Activated CD4-positive, alpha-beta memory T cell treated with anti-CD3 and anti-CD28 coated beads for 36 hours (primary cell): ENCODE measurements around the gene FAM53B. TPM values are rescaled to one million over a fixed set of nuclear protein-coding genes. Genes with fewer than 3 reads are reported as not detected.
A peak's percentile ranks its signal among the peaks of the same experiment; 100 is the strongest.

ENCODE experiments used
- CTCF ChIA-PET: fragments of 350-600 bp; sonication (Branson Sonifier 250); formaldehyde crosslinking; loops from one replicate; lab custom pipeline; 2021; ENCODE audit warnings: antibody characterized with exemption, inconsistent platforms; lab: Charles Lee
- POLR2A ChIA-PET: fragments of 350-600 bp; sonication (Branson Sonifier 250); formaldehyde crosslinking; loops from one replicate; lab custom pipeline; 2021; ENCODE audit warnings: antibody characterized with exemption; lab: Charles Lee
- DNase-seq: peaks from one replicate; pipeline ENCODE4 v3.0.0-alpha.2; 2020
- H3K27ac Mint-ChIP-seq: one replicate; pipeline ENCODE4 v1.8.0; 2021; ENCODE audit warnings: mixed read lengths
- H3K27me3 Mint-ChIP-seq: one replicate; pipeline ENCODE4 v1.8.0; 2021; ENCODE audit warnings: mixed read lengths
- H3K36me3 Mint-ChIP-seq: one replicate; pipeline ENCODE4 v1.8.0; 2021; ENCODE audit warnings: mixed read lengths
- H3K4me1 Mint-ChIP-seq: one replicate; pipeline ENCODE4 v1.8.0; 2021; ENCODE audit warnings: low read depth, mixed read lengths
- H3K4me3 Mint-ChIP-seq: one replicate; pipeline ENCODE4 v1.8.0; 2021; ENCODE audit warnings: mild to moderate bottlenecking, mixed read lengths
- H3K9me3 Mint-ChIP-seq: one replicate; pipeline ENCODE4 v1.8.0; 2021; ENCODE audit warnings: mixed read lengths
- intact Hi-C: fragments of 100-400 bp; cut with micrococcal nuclease; formaldehyde crosslinking; loops from one replicate; pipeline ENCODE4 v1.15.1; 2023
- total RNA-seq, 2 experiments: library from RNA; stranded (reverse); gene quantifications; one replicate each; pipeline ENCODE4 v1.2.3, GENCODE V29; 2021

Gene FAM53B
- total RNA-seq, 2 experiments from 2014 or later = 25.3 to 25.5 TPM

GRCh38 chr10:124667425-124668345 is 76.5 kb downstream of the FAM53B start:
- intact Hi-C loops = no loop called here
- no peak overlapping the region for H3K4me3 Mint-ChIP-seq
- no peaks in the 10 kb centered on the region for H3K9me3 Mint-ChIP-seq
- H3K27ac Mint-ChIP-seq = peak overlapping the region; percentile 69
- H3K27me3 Mint-ChIP-seq = no peaks in the 10 kb centered on the region
- DNase-seq = no peak
- ChIA-PET POLR2A (no interaction called here), CTCF (no interaction called here)
- H3K4me1 Mint-ChIP-seq = peaks cover 56% of the 10 kb centered on the region
- H3K36me3 Mint-ChIP-seq = no peaks in the 10 kb centered on the region

DNA sequence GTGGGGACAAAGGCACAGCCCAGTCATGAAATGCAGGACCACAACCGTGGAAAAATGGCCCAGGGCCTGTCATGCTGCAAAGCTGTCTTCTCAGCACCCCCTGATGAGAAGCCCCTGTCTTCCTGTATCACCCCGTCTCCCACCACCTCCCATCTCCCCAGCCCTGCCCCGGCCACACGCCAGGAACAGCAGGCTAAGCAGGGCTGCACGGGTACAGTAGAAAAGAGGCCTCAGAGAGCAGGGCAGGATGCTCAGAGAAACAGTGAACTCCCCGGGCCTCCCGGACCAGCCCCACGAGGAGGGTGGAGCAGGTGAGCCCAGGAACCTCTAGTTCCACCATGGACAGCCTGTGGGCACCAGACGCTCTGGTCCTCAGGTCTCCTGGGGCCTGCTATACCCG is 77.7 kb downstream of the FAM53B start:
- Mint-ChIP-seq H3K4me1 (peaks cover 48% of the 10 kb centered on the region), H3K36me3 (no peaks in the 10 kb centered on the region), H3K4me3 (no peak overlapping the region), H3K9me3 (no peaks in the 10 kb centered on the region), H3K27me3 (no peaks in the 10 kb centered on the region), H3K27ac (no peak overlapping the region)
- DNase-seq = no peak
- intact Hi-C loops = no loop called here
- POLR2A ChIA-PET = interaction anchor here (0.6 kb wide), 1 partner anchor 659 kb away, joined by 3 read pairs; no protein-coding TSS in a partner anchor
- CTCF ChIA-PET = interaction anchor here (1.1 kb wide), 1 partner anchor 68 kb away, joined by 3 read pairs; no protein-coding TSS in a partner anchor

DNA sequence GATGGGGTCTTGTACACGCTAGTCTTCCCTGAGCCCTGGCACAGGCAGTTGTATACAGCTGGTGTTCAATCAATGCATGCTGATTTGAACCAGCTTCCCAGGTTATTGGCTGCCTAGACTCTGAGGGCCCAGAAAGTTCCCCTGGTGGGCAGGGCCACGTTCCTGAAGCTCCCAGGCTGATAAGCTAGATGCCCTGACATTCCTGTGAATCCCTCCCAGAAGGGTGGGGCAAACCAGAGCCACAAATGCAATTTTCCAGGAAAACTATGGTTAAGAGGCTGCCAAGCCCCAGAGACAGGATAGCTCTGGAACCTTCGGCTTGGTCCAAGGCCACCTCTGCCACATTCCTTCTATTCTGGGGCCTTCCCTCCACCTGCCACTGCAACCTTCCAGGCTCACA is 78.2 kb downstream of the FAM53B start:
- no peaks in the 10 kb centered on the region for H3K27me3 Mint-ChIP-seq
- POLR2A ChIA-PET = no interaction called here
- no peaks in the 10 kb centered on the region for H3K9me3 Mint-ChIP-seq
- no peak overlapping the region for H3K4me3 Mint-ChIP-seq
- intact Hi-C loops = no loop called here
- no peak overlapping the region for H3K27ac Mint-ChIP-seq
- DNase-seq = no peak
- CTCF ChIA-PET = interaction anchor here (1.0 to 1.1 kb wide), 2 partner anchors 18 to 69 kb away, joined by 3 read pairs; no protein-coding TSS in a partner anchor
- H3K36me3 Mint-ChIP-seq = no peaks in the 10 kb centered on the region
- peaks cover 45% of the 10 kb centered on the region for H3K4me1 Mint-ChIP-seq

DNA sequence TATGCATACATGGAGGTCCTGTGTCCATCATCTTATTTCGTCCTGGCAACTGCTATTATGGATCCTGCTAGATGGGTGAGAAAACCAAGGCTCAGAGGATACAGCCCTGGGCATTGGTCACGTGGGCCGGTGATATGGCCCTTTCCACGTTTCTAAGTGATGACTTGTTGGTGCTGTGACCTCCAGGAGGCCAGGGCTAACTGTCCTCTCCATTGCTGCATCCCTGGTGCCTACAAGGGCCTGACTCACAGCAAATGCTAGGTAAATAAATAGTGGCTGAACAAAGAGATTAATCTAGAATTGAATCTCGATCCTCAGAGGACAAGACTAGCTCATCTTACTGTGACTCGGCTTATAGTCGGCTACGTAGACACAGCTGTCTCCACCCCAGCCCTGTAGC is 78.6 kb downstream of the FAM53B start:
- no peaks in the 10 kb centered on the region for H3K9me3 Mint-ChIP-seq
- no peak for DNase-seq
- intact Hi-C loops = no loop called here
- no peaks in the 10 kb centered on the region for H3K36me3 Mint-ChIP-seq
- no peak overlapping the region for H3K27ac Mint-ChIP-seq
- no peak overlapping the region for H3K4me3 Mint-ChIP-seq
- H3K4me1 Mint-ChIP-seq = peaks cover 42% of the 10 kb centered on the region
- no peaks in the 10 kb centered on the region for H3K27me3 Mint-ChIP-seq
- POLR2A ChIA-PET = no interaction called here
- CTCF ChIA-PET = interaction anchor here (1.0 to 1.1 kb wide), 2 partner anchors 18 to 69 kb away, joined by 3 read pairs; no protein-coding TSS in a partner anchor

DNA sequence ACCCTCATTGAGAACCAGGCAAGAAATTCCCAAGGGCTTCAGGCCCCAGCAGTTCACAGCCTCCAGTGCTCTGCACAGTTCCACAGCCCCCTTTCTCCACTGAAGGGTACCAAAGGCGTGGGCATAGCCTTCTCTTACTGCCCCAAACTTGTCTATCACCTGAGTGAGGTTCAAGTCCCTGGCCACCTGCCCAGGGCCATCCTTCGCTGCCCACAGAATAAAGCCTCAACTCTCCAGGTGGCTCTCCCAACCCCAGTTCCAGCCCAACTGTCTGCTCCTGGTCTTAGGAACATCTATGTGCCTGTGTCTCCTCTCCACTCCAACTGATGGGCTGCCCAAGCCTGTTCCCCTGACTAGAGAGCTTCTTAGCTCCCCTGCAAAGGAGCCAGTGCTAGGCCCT is 79.1 kb downstream of the FAM53B start:
- no peak for DNase-seq
- POLR2A ChIA-PET = no interaction called here
- peaks cover 2% of the 10 kb centered on the region for H3K36me3 Mint-ChIP-seq
- no peak overlapping the region for H3K4me3 Mint-ChIP-seq
- intact Hi-C loops = no loop called here
- peaks cover 41% of the 10 kb centered on the region for H3K4me1 Mint-ChIP-seq
- H3K27ac Mint-ChIP-seq = no peak overlapping the region
- no peaks in the 10 kb centered on the region for H3K9me3 Mint-ChIP-seq
- CTCF ChIA-PET = interaction anchor here (1.0 kb wide), 1 partner anchor 17 kb away, joined by 3 read pairs; no protein-coding TSS in a partner anchor
- no peaks in the 10 kb centered on the region for H3K27me3 Mint-ChIP-seq

GRCh38 chr10:124663766-124664360 is 80.3 kb downstream of the FAM53B start:
- ChIA-PET CTCF (no interaction called here), POLR2A (interaction anchor here (1.4 kb wide), 1 partner anchor 25 kb away, joined by 3 read pairs; no protein-coding TSS in a partner anchor)
- H3K4me3 Mint-ChIP-seq = no peak overlapping the region
- no peaks in the 10 kb centered on the region for H3K9me3 Mint-ChIP-seq
- peaks cover 44% of the 10 kb centered on the region for H3K4me1 Mint-ChIP-seq
- no peak overlapping the region for H3K27ac Mint-ChIP-seq
- peaks cover 2% of the 10 kb centered on the region for H3K36me3 Mint-ChIP-seq
- intact Hi-C loops = no loop called here
- H3K27me3 Mint-ChIP-seq = no peaks in the 10 kb centered on the region
- no peak for DNase-seq

DNA sequence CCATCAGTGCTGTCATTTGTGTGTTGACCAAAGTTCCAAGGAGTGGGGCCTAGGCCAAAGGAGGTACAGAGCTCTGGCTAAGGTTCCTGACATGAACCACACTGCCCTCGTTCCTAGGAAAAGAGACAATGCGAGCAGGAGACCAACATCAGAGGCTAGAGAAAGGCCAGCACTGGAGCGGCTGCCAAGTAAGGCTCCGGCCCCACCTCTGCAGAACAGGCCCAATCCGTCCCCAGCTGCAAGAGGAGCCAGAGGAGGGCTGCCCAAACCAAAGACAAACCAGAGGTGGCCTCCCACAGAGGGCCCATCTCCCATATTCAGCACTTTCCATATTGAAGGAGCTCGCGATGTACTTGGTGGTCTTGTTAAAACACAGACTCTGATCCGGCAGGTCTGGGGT is 81.0 kb downstream of the FAM53B start:
- Mint-ChIP-seq H3K4me1 (peaks cover 47% of the 10 kb centered on the region), H3K27ac (no peak overlapping the region), H3K36me3 (peaks cover 2% of the 10 kb centered on the region), H3K4me3 (no peak overlapping the region), H3K27me3 (no peaks in the 10 kb centered on the region), H3K9me3 (no peaks in the 10 kb centered on the region)
- DNase-seq = no peak
- intact Hi-C loops = no loop called here
- CTCF ChIA-PET = interaction anchor here (2.9 kb wide), 1 partner anchor 8 kb away, joined by 8 read pairs; no protein-coding TSS in a partner anchor
- POLR2A ChIA-PET = interaction anchor here (1.4 kb wide), 1 partner anchor 25 kb away, joined by 3 read pairs; no protein-coding TSS in a partner anchor

GRCh38 chr10:124661660-124662180 is 82.5 kb downstream of the FAM53B start:
- Mint-ChIP-seq H3K36me3 (peaks cover 7% of the 10 kb centered on the region), H3K27ac (no peak overlapping the region)
- POLR2A ChIA-PET = no interaction called here

DNA sequence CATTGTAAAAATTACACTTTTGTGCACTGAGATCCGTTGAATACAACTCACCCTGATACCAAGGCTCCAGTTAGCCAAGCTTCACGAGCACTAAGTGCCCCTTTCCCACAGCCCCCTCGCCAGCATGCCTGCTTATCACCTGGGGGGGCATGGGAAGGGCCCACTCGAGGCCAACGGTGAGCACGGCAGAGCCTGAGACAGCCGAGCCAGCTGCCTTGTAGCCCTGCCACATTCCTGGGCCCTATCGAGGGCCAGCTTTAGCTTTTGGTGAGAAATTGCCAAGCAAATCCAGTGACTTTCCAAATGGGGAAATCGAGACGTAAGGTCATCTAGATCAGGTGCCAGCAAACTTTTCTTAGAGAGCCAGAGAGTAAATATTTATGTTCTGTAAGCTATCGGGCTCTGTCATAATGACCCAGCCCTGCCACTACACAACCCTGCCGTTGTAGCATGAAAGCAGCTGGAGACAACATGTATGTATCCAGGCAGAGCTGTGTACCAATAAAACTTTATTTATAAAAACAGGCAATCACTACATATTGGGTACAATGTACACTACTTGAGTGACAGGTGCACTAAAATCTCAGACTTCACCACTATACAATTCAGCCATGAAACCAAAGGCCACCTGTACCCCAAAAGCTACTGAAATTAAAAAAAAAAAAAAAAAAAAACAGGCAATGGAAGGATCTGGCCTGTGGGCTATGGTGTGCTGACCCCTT is 83.6 kb downstream of the FAM53B start:
- intact Hi-C loops = no loop called here
- peaks cover 7% of the 10 kb centered on the region for H3K36me3 Mint-ChIP-seq
- no peak for DNase-seq
- CTCF ChIA-PET = interaction anchor here (1.0 to 4.6 kb wide), 6 partner anchors 11 to 81 kb away, joined by 3 to 30 read pairs (median 6); no protein-coding TSS in a partner anchor
- POLR2A ChIA-PET = no interaction called here
- H3K27me3 Mint-ChIP-seq = no peaks in the 10 kb centered on the region
- no peak overlapping the region for H3K4me3 Mint-ChIP-seq
- H3K9me3 Mint-ChIP-seq = no peaks in the 10 kb centered on the region
- H3K27ac Mint-ChIP-seq = no peak overlapping the region
- H3K4me1 Mint-ChIP-seq = peaks cover 53% of the 10 kb centered on the region

More at GRCh38 chr10:124661660-124662180, 82.5 kb downstream of the FAM53B start:
- CTCF ChIA-PET = interaction anchor here (0.6 to 2.9 kb wide), 3 partner anchors 10 to 111 kb away, joined by 3 to 8 read pairs (median 6); no protein-coding TSS in a partner anchor
- Mint-ChIP-seq H3K4me3 (no peak overlapping the region), H3K4me1 (peaks cover 45% of the 10 kb centered on the region), H3K9me3 (no peaks in the 10 kb centered on the region), H3K27me3 (no peaks in the 10 kb centered on the region)
- DNase-seq = no peak
- intact Hi-C loops = no loop called here

GRCh38 chr10:124659380-124659779 is 84.8 kb downstream of the FAM53B start:
- peaks cover 7% of the 10 kb centered on the region for H3K36me3 Mint-ChIP-seq
- peak overlapping the region; percentile 59 for H3K27ac Mint-ChIP-seq
- H3K4me1 Mint-ChIP-seq = peaks cover 60% of the 10 kb centered on the region
- no peak for DNase-seq
- no peak overlapping the region for H3K4me3 Mint-ChIP-seq
- ChIA-PET POLR2A (interaction anchor here (0.6 to 1.8 kb wide), 8 partner anchors 9 to 82 kb away, joined by 3 to 7 read pairs (median 3); no protein-coding TSS in a partner anchor), CTCF (interaction anchor here (0.6 to 4.6 kb wide), 7 partner anchors 11 to 391 kb away, joined by 3 to 30 read pairs (median 6); no protein-coding TSS in a partner anchor)
- no peaks in the 10 kb centered on the region for H3K27me3 Mint-ChIP-seq
- intact Hi-C loops = no loop called here
- no peaks in the 10 kb centered on the region for H3K9me3 Mint-ChIP-seq

GRCh38 chr10:124658591-124659242 is 85.5 kb downstream of the FAM53B start:
- peak overlapping the region; percentile 59 for H3K27ac Mint-ChIP-seq
- intact Hi-C loops = no loop called here
- no peak overlapping the region for H3K4me3 Mint-ChIP-seq
- peaks cover 65% of the 10 kb centered on the region for H3K4me1 Mint-ChIP-seq
- no peak for DNase-seq
- no peaks in the 10 kb centered on the region for H3K27me3 Mint-ChIP-seq
- peaks cover 7% of the 10 kb centered on the region for H3K36me3 Mint-ChIP-seq
- ChIA-PET CTCF (interaction anchor here (1.1 to 4.6 kb wide), 5 partner anchors 10 to 83 kb away, joined by 4 to 30 read pairs (median 8); no protein-coding TSS in a partner anchor), POLR2A (interaction anchor here (0.6 to 1.8 kb wide), 8 partner anchors 9 to 83 kb away, joined by 3 to 7 read pairs (median 3); no protein-coding TSS in a partner anchor)
- H3K9me3 Mint-ChIP-seq = no peaks in the 10 kb centered on the region
